ENCODE measurements around the gene RPS6KA2. TPM values are rescaled to one million over a fixed set of nuclear protein-coding genes. Genes with fewer than 3 reads are reported as not detected.
A peak's percentile ranks its signal among the peaks of the same experiment; 100 is the strongest.
"Not testable (repeated sequence)": the region's sequence is repeated elsewhere in the genome, so short reads cannot be mapped to it uniquely, and the experiment has no call there.

RPS6KA2 gene
- total and polyA plus RNA-seq, 4 donors: 23.8 to 34.6 (median 31.6) TPM

- peaks cover 9% of the 10 kb centered on the region for H3K4me1 ChIP-seq (ENCODE audit: control insufficient read depth, insufficient read depth, low read length)
- H3K4me3 ChIP-seq (ENCODE audit: low read depth, low read length): no peak overlapping the region
- H3K27ac ChIP-seq (ENCODE audit: low read depth, low read length): no peak overlapping the region
- no peaks in the 10 kb centered on the region for H3K36me3 ChIP-seq (ENCODE audit: control insufficient read depth, insufficient read depth, low read length)
- H3K9me3 ChIP-seq (ENCODE audit: control insufficient read depth, insufficient read depth, low read length): no peaks in the 10 kb centered on the region
- DNase-seq (ENCODE audit: low read depth in 4 of 6, low spot score in 6 of 6): no peak
- no peaks in the 10 kb centered on the region for H3K27me3 ChIP-seq (ENCODE audit: control insufficient read depth, insufficient read depth, low read length)
- WGBS (ENCODE audit: insufficient coverage): no CpG with 5 or more reads among the region's 6 CpGs
Measured at GRCh38 chr6:166582258-166582657, 44.8 kb downstream of the RPS6KA2 start.

GRCh38 chr6:166581801-166582200 is 45.2 kb downstream of the RPS6KA2 start:
- not testable (repeated sequence) for H3K27ac ChIP-seq (ENCODE audit: low read depth, low read length)

GRCh38 chr6:166581091-166581511 is 46.0 kb downstream of the RPS6KA2 start:
- no peak for DNase-seq (ENCODE audit: low read depth in 4 of 6, low spot score in 6 of 6)
- Histone ChIP-seq H3K27me3 (ENCODE audit: control insufficient read depth, insufficient read depth, low read length) (no peaks in the 10 kb centered on the region), H3K4me1 (ENCODE audit: control insufficient read depth, insufficient read depth, low read length) (peaks cover 9% of the 10 kb centered on the region), H3K4me3 (ENCODE audit: low read depth, low read length) (no peak overlapping the region), H3K36me3 (ENCODE audit: control insufficient read depth, insufficient read depth, low read length) (no peaks in the 10 kb centered on the region), H3K9me3 (ENCODE audit: control insufficient read depth, insufficient read depth, low read length) (no peaks in the 10 kb centered on the region), H3K27ac (ENCODE audit: low read depth, low read length) (no peak overlapping the region)
- 90% methylated on average over 10 of the region's 11 CpGs for WGBS (ENCODE audit: insufficient coverage)

More at GRCh38 chr6:166581801-166582200, 45.2 kb downstream of the RPS6KA2 start:
- not testable (repeated sequence) for H3K36me3 ChIP-seq (ENCODE audit: control insufficient read depth, insufficient read depth, low read length); H3K27me3 ChIP-seq (ENCODE audit: control insufficient read depth, insufficient read depth, low read length); H3K4me1 ChIP-seq (ENCODE audit: control insufficient read depth, insufficient read depth, low read length); H3K4me3 ChIP-seq (ENCODE audit: low read depth, low read length); DNase-seq (ENCODE audit: low read depth in 4 of 6, low spot score in 6 of 6); H3K9me3 ChIP-seq (ENCODE audit: control insufficient read depth, insufficient read depth, low read length)
- 100% methylated on average over 6 of the region's 8 CpGs for WGBS (ENCODE audit: insufficient coverage)

- H3K36me3 ChIP-seq (ENCODE audit: control insufficient read depth, insufficient read depth, low read length): no peaks in the 10 kb centered on the region
- H3K4me1 ChIP-seq (ENCODE audit: control insufficient read depth, insufficient read depth, low read length): peaks cover 9% of the 10 kb centered on the region
- no peak overlapping the region for H3K27ac ChIP-seq (ENCODE audit: low read depth, low read length)
- no peak for DNase-seq (ENCODE audit: low read depth in 4 of 6, low spot score in 6 of 6)
- WGBS (ENCODE audit: insufficient coverage): 95% methylated on average over 8 of the region's 17 CpGs
- H3K9me3 ChIP-seq (ENCODE audit: control insufficient read depth, insufficient read depth, low read length): no peaks in the 10 kb centered on the region
- no peak overlapping the region for H3K4me3 ChIP-seq (ENCODE audit: low read depth, low read length)
- no peaks in the 10 kb centered on the region for H3K27me3 ChIP-seq (ENCODE audit: control insufficient read depth, insufficient read depth, low read length)
Measured at GRCh38 chr6:166580076-166581050, 46.7 kb downstream of the RPS6KA2 start.

- Histone ChIP-seq H3K4me1 (ENCODE audit: control insufficient read depth, insufficient read depth, low read length) (peaks cover 9% of the 10 kb centered on the region), H3K9me3 (ENCODE audit: control insufficient read depth, insufficient read depth, low read length) (no peaks in the 10 kb centered on the region), H3K27me3 (ENCODE audit: control insufficient read depth, insufficient read depth, low read length) (no peaks in the 10 kb centered on the region), H3K4me3 (ENCODE audit: low read depth, low read length) (no peak overlapping the region), H3K36me3 (ENCODE audit: control insufficient read depth, insufficient read depth, low read length) (no peaks in the 10 kb centered on the region), H3K27ac (ENCODE audit: low read depth, low read length) (no peak overlapping the region)
- peak in 1 of 6 donors; percentile 75 for DNase-seq (ENCODE audit: low read depth in 4 of 6, low spot score in 6 of 6)
- 53% methylated on average over 3 of the region's 9 CpGs for WGBS (ENCODE audit: insufficient coverage)
Measured at GRCh38 chr6:166579237-166579850, 47.7 kb downstream of the RPS6KA2 start.

- DNase-seq (ENCODE audit: low read depth in 4 of 6, low spot score in 6 of 6): no peak
Measured at GRCh38 chr6:166578536-166579236, 48.4 kb downstream of the RPS6KA2 start.

GRCh38 chr6:166575205-166575604 is 51.8 kb downstream of the RPS6KA2 start:
- H3K27ac ChIP-seq (ENCODE audit: low read depth, low read length): no peak overlapping the region
- no peak overlapping the region for H3K4me3 ChIP-seq (ENCODE audit: low read depth, low read length)
- no peaks in the 10 kb centered on the region for H3K36me3 ChIP-seq (ENCODE audit: control insufficient read depth, insufficient read depth, low read length)
- H3K9me3 ChIP-seq (ENCODE audit: control insufficient read depth, insufficient read depth, low read length): no peaks in the 10 kb centered on the region
- H3K27me3 ChIP-seq (ENCODE audit: control insufficient read depth, insufficient read depth, low read length): no peaks in the 10 kb centered on the region
- peak in 1 of 6 donors; percentile 79 for DNase-seq (ENCODE audit: low read depth in 4 of 6, low spot score in 6 of 6)
- peaks cover 14% of the 10 kb centered on the region for H3K4me1 ChIP-seq (ENCODE audit: control insufficient read depth, insufficient read depth, low read length)
- WGBS (ENCODE audit: insufficient coverage): 94% methylated on average over 8 of the region's 11 CpGs

More at GRCh38 chr6:166578536-166579236, 48.4 kb downstream of the RPS6KA2 start:
- no peaks in the 10 kb centered on the region for H3K9me3 ChIP-seq (ENCODE audit: control insufficient read depth, insufficient read depth, low read length)
- no peaks in the 10 kb centered on the region for H3K36me3 ChIP-seq (ENCODE audit: control insufficient read depth, insufficient read depth, low read length)
- no peak overlapping the region for H3K27ac ChIP-seq (ENCODE audit: low read depth, low read length)
- 81% methylated on average over 9 of the region's 15 CpGs for WGBS (ENCODE audit: insufficient coverage)
- no peaks in the 10 kb centered on the region for H3K27me3 ChIP-seq (ENCODE audit: control insufficient read depth, insufficient read depth, low read length)
- no peak overlapping the region for H3K4me3 ChIP-seq (ENCODE audit: low read depth, low read length)
- peaks cover 9% of the 10 kb centered on the region for H3K4me1 ChIP-seq (ENCODE audit: control insufficient read depth, insufficient read depth, low read length)

GRCh38 chr6:166573511-166574216 is 53.4 kb downstream of the RPS6KA2 start:
- Histone ChIP-seq H3K36me3 (ENCODE audit: control insufficient read depth, insufficient read depth, low read length) (peaks cover 4% of the 10 kb centered on the region), H3K27ac (ENCODE audit: low read depth, low read length) (no peak overlapping the region), H3K4me1 (ENCODE audit: control insufficient read depth, insufficient read depth, low read length) (peaks cover 10% of the 10 kb centered on the region), H3K9me3 (ENCODE audit: control insufficient read depth, insufficient read depth, low read length) (no peaks in the 10 kb centered on the region), H3K27me3 (ENCODE audit: control insufficient read depth, insufficient read depth, low read length) (no peaks in the 10 kb centered on the region), H3K4me3 (ENCODE audit: low read depth, low read length) (no peak overlapping the region)
- DNase-seq (ENCODE audit: low read depth in 4 of 6, low spot score in 6 of 6): no peak
- 74% methylated on average over 9 of the region's 18 CpGs for WGBS (ENCODE audit: insufficient coverage)

Data from spinal cord (tissue), 10 donors.